ENCODE results near the gene DENND4C. TPM values are rescaled to one million over a fixed set of nuclear protein-coding genes. Genes with fewer than 3 reads are reported as not detected.

The DENND4C gene
- total RNA-seq (2014; rRNA removed; shearing (Covaris generic)), result 32.2 and 35.5 TPM in 2 replicates

DNA sequence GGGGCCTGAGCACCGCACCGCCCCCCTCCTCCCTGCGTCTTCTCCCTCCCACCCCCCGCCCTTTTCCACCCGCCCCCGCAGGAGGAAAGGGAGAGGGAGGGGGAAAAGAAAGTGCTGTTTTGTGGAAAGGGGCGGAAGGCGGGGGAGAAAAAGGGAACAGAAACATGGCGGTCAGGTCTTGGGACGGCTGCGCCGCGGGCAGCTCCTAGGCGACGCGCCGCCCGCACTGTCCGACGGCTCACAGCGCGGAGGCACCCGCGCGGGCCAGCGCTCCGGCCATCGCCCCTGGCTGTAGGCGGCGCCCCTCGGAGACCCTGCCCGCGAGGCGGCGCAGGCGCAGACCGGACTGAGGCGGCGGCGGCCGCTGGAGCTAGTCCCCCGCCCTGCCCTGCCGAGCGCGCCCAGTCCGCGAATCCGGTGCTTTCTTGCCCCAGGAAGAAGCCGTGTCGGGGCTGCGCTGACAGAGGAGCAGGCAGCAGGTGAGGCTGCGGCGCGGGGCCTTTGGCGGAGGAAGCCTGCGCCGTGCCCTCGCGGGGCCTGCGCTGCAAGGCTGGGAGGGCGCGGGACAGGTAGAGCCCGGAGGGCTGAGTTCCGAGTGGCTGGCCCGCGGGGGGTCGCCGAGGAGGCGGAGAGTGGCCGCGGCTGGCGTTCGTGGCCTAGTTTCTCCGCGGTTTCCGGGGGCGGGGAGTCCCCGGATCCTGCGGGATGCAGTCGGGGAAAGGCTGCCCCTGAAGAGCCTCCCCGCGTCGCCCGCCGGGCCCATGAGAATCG lies at the start of gene DENND4C:
TSS of gene DENND4C (plus strand) at position 339 of the 771 bp plus-strand sequence. CDS start 45,482 bp downstream, outside the sequence.

DNA sequence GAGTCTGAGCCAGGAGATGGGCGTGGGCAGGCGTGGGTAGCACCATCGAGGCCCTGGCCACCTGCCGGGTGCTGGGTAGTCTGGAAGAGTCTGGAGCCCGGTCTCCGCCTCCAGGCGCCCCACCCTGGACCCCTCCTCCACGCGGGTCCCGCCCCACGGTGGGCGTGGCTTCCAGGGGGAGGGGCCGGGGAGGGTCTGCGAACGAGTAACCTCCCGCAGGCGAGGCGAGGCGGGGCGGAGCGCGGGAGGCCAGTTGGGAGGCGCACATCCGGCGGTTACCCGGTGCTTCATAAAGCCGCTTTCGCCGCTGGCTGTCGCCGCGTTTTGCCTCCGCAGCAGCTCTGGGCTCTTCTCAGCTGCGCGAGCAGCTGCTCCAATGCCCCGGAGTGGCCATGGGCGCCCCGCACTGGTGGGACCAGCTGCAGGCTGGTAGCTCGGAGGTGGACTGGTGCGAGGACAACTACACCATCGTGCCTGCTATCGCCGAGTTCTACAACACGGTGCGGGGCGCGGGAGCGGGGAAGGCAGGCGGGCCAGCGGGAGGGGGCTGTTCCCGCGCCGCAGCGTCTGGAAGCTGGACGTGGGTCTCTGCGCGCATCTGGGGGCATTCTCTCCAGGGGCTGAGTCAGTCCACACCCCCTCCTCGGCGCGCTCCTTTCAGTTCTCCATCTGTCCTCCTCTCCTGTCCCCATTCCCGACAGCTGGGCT lies 178.4 kb downstream of the DENND4C start, which contains the start of gene ACER2:
TSS of gene ACER2 (plus strand) at position 317 of the 708 bp plus-strand sequence. CDS start at position 393, 76 bp downstream.

Other genes starting within 250 kb of the DENND4C start
- not detected in 2 replicates for gene SAXO1, start 197.5 kb upstream of the DENND4C start, total RNA-seq (2014; rRNA removed; shearing (Covaris generic))
- 29.3 and 36.3 TPM in 2 replicates for gene RRAGA, start 181.3 kb upstream of the DENND4C start, total RNA-seq (2014; rRNA removed; shearing (Covaris generic))
- gene HAUS6, start 127.8 kb upstream of the DENND4C start, total RNA-seq (2014; rRNA removed; shearing (Covaris generic)), result 38.6 and 44.8 TPM in 2 replicates
- gene PLIN2, start 103.2 kb upstream of the DENND4C start, total RNA-seq (2014; rRNA removed; shearing (Covaris generic)), result 231 and 252 TPM in 2 replicates
- gene RPS6, start 149.5 kb downstream of the DENND4C start, total RNA-seq (2014; rRNA removed; shearing (Covaris generic)), result 4,605 and 5,440 TPM in 2 replicates
- 0.58 and 0.87 TPM in 2 replicates for gene ACER2, start 178.3 kb downstream of the DENND4C start, total RNA-seq (2014; rRNA removed; shearing (Covaris generic))